Mononuclear cell (primary cell): ENCODE results near the gene GPER1. TPM values are rescaled to one million over a fixed set of nuclear protein-coding genes. Genes with fewer than 3 reads are reported as not detected.
"Not testable (repeated sequence)": the region's sequence is repeated elsewhere in the genome, so short reads cannot be mapped to it uniquely, and the experiment has no call there.

Experiments used
- H3K27me3 ChIP-seq: 2 replicates; pipeline ENCODE4 v1.6.0; 2011; ENCODE audit warnings: low read length, control low read depth; ENCODE audit not compliant: insufficient read depth
- H3K4me1 ChIP-seq: 2 replicates; pipeline ENCODE4 v1.5.1; 2011; ENCODE audit warnings: mild to moderate bottlenecking, low read length, control low read depth; ENCODE audit not compliant: insufficient read depth
- H3K4me3 ChIP-seq: 2 replicates; pipeline ENCODE4 v1.5.1; 2011; ENCODE audit warnings: mild to moderate bottlenecking, low read length, moderate library complexity
- H3K9me3 ChIP-seq: 2 replicates; pipeline ENCODE4 v1.5.1; 2011; ENCODE audit warnings: low read depth, mild to moderate bottlenecking, control low read depth, low read length
- total RNA-seq: library from RNA; depleted of rRNA; stranded (reverse); fragments of >200 nt; gene quantifications from one replicate; pipeline ENCODE4 v1.2.3, GENCODE V29; 2012

The GPER1 gene
- total RNA-seq, 1 donor: 0.42 TPM

DNA sequence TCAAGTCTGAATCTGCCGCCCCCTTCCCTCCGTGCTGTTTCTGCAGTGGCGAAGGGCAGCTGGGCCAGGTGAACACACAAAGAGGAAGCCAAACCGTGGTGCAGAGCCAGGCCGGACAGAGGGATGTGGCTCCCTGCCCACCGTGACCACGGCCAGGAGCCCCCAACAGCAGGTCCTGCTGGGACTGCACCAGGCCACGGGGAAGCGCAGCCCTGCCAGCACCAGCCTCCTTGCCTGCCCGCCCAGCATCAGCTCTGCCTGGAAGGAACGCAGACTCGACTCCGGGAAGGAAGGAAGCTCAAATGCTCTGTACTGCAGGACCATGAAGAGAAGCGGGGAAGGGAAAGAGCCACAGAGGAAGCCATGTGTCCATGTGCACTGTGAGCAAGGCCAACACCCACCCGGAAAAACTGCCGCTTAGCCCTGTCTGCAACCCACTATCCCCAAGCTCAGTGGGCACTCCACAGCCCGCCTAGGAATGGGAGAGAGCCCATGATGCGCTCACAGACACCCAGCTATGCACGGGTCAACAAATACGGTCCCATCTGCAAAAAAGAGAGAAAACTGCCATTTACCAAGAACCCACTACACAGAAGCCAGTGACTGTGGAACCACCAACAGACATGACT, 19.0 kb downstream of the GPER1 start:
- H3K27me3 ChIP-seq: no peaks in the 10 kb centered on the region
- H3K9me3 ChIP-seq: no peaks in the 10 kb centered on the region
- no peaks in the 10 kb centered on the region for H3K4me1 ChIP-seq
- H3K4me3 ChIP-seq: no peak overlapping the region

DNA sequence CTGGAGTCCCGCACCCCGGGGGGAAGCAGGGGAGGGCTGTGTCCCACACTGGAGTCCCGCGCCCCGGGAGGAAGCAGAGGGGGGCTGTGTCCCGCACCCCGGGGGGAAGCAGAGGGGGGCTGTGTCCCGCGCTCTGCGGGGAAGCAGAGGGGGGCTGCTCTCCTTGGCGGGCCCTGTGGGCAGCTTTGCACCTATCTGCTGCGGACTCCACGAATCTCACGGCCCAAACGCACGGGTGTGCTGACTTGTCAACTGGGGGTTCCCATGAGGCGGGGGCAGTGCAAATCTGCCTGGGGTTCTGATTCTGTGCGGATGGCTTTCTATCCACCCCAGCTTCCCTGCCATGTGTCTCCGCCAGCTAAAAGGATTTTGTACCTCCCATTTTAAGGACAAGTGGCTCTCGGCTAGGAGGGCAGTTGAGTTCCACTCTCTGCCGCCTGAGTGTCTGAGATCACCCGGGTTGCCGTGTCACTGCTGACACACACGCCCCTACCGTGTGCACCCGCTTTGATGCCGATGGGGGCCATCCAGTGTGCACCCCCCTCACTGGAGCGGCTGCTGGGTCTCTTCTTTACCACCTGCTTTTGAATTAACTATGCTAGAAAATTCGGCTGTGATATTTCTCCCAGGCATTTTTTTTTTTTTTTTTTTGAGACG, 20.5 kb downstream of the GPER1 start:
- no peaks in the 10 kb centered on the region for H3K9me3 ChIP-seq
- no peak overlapping the region for H3K4me3 ChIP-seq
- H3K27me3 ChIP-seq: no peaks in the 10 kb centered on the region

DNA sequence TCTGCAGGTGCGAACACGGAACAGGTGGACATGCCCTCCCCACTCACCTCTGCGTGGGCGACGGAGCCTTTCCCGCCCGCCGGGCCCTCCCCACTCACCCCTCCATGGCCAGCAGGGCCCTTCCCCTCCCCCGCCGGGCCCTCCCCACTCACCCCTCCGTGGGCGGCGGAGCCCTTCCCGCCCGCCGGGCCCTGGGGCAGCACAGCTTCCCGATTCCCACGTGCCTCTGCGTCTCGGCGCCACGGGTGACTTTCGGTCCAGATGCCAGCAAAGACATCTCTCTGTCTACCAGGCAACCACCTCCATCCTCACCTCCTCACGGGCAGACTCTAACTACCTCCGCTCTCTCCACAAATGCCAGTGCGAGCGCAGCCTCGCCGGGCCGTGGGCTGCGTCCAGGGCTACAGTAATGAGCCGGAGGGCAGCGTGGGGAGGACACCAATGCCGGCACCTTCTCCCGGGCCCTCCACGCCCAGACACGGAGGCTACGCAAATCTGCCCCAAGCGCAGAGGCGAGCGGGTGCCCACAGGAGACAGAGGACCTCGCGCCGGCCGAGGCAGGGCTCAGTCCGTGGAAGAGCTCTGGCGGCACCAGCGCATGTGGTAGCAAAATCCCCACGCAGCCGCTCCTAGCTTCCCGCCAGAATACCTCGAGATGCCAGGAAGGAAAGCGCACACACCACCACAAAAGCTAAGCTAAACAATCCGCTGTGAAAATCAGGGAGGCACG, 21.8 kb downstream of the GPER1 start:
- H3K4me3 ChIP-seq: no peak overlapping the region
- no peaks in the 10 kb centered on the region for H3K9me3 ChIP-seq
- H3K4me1 ChIP-seq: no peaks in the 10 kb centered on the region
- H3K27me3 ChIP-seq: no peaks in the 10 kb centered on the region

More for the DNA sequence above, 20.5 kb downstream of the GPER1 start:
- H3K4me1 ChIP-seq: no peaks in the 10 kb centered on the region

DNA sequence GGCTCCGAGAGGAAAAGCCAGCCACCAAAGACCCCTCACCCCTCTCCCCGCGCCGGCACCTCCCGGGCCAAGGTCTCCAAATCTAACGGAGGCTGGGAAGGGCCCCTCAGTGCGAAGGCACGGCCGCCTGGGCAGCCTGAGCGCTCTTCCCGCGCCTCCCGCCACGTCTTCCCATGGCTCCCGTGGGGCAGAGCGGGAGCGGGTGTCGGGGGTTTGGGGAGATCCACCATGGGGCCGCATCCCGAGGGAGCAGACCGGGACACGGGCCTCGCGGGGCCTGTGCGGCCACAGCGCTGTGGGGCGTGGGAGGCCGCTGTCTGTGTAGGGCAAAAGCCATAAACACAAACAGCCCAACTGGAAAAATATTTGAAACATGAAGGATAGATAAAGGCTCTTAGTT, 22.4 kb downstream of the GPER1 start:
- Histone ChIP-seq H3K4me1 (no peaks in the 10 kb centered on the region), H3K9me3 (no peaks in the 10 kb centered on the region), H3K4me3 (no peak overlapping the region), H3K27me3 (no peaks in the 10 kb centered on the region)

DNA sequence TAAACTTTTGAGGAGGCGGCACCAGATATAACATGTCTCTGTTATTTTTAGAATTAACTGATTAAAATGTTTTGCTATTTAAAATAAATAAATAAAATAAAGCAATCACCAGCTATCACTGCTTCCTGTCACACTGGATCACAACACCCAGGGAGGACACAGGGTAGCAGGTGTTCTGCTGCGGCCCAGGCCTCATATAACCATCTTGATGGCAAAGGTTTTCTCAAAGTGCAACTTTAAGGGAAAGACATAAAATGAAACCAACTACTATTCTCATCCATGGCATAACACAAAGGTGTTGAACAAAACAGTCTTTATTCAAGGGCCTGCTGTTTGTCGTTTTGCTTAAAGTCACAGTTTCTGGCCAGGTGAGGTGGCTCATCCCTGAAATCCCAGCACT, 23.2 kb downstream of the GPER1 start:
- Histone ChIP-seq H3K4me1 (no peaks in the 10 kb centered on the region), H3K27me3 (no peaks in the 10 kb centered on the region), H3K9me3 (no peaks in the 10 kb centered on the region), H3K4me3 (no peak overlapping the region)

DNA sequence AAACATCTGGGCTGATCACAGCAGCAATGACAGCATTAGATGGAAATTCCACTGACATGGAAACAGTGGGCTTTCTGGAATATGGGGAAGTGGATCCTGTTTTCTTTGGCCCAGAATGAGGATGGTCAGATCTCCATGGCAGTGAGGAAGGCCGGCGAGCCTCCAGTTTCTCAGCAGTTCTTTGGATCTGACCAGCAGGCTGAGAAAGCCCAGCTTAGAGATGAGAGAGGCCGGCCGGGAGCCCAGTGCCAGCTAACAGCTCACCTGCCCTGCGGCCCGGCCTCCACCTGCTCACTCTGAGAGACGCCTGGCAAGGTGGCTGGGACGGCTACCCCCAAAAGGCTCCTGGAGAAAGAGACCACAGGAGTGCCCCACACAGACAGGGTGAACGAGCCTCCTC, 24.2 kb downstream of the GPER1 start:
- Histone ChIP-seq H3K9me3 (no peaks in the 10 kb centered on the region), H3K4me1 (no peaks in the 10 kb centered on the region), H3K4me3 (no peak overlapping the region), H3K27me3 (no peaks in the 10 kb centered on the region)

DNA sequence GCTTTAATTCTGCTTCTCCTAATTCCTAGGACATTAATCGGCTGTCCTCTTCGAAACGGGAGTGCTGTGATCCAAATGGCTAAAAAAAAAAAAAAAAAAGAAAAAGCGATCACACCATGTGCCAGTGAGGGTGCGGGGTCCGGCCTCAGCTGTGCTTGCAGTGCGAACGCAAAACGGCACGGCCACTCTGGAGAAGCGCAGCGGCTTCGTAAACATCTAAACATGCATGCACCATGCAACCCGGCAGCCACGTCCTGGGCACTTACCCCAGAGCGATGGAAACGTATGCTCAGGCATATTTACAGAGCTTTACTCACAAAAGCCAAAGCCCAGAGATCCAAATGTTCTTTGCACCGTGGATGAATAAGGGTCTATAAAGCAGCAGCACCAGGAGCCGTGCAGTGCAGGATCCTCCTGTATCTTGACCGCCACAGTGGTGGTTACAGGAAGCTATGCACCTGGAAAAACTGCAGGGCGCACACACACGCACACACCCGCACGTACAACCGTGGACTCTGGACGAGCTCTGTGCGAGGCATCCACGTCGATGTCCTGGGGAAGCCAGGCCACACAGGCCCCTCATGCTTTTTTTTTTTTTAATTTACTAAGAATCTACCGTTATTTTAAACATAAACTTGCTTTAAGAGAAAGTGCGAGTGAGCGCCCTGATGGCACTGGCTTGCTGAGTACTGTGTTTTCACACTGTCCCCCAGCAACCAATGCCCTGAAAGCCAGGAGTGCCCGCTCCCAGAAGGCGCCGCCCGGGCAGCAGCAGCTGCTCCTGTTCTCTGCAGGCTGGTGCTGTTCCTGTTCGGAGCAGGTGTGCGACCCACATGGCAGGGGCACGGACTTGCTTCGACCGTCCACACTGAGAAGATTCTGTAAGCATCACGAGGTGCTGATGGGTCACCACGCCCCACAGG, 25.0 kb downstream of the GPER1 start:
- Histone ChIP-seq H3K9me3 (no peaks in the 10 kb centered on the region), H3K4me1 (no peaks in the 10 kb centered on the region), H3K27me3 (no peaks in the 10 kb centered on the region), H3K4me3 (no peak overlapping the region)

DNA sequence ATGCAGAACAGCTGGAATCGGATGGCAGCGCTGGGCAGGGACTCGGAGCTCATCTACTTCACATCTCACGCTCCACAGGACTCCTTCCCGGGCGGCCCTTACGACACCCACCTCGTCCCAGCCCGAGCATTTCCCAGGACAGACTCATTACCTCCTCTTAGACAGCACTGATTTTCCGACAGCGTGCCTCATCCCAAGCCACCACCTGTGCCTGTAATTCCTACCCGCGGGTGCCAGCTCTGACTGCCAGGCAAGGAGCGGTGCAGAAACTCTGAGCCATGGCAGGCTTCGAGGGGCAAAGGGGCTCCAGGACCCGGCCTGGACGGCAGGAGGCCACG, 25.6 kb downstream of the GPER1 start:
- Histone ChIP-seq H3K4me1 (no peaks in the 10 kb centered on the region), H3K27me3 (no peaks in the 10 kb centered on the region), H3K9me3 (no peaks in the 10 kb centered on the region), H3K4me3 (no peak overlapping the region)

DNA sequence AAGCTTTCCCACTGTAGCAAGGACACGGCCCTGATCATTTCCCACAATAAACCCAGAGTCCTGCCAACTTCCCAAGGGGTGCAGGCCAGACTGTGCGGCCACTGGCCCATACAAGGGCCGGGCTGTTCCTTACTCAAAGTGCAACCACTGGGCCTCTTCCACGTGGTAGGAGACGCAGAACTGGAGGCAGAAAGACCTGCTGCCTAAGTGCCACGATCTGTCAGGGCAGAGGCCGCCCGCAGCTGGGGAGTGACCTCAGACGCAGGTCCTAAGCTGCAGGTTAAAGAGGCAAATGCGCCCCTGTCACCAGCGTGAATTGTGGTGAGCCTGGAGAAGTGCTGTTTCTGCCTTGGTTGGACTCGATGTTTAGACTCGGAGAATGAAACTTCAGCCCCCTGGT, 26.2 kb downstream of the GPER1 start:
- Histone ChIP-seq H3K4me3 (no peak overlapping the region), H3K4me1 (no peaks in the 10 kb centered on the region), H3K27me3 (no peaks in the 10 kb centered on the region), H3K9me3 (no peaks in the 10 kb centered on the region)

DNA sequence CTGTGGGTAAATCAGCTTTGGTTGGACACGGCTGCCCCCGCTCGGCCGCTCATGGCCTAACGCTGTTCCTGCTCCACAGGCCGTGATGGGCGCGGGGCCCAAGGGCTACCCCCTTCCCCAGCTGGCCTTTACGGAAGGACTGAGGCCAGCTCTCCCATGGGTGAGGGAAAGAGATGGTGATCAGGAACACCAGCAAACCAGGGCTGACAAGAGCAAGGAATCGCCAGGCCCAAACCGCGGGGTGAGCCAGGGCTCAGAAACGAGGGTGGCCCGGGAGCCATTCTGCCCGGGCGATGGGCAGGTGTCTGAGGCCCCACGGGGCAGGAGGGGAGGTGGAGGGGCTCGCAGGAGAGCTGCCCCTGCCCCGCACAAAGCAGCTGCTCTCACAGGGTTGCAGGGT, 26.6 kb downstream of the GPER1 start:
- H3K9me3 ChIP-seq: no peaks in the 10 kb centered on the region
- no peak overlapping the region for H3K4me3 ChIP-seq
- no peaks in the 10 kb centered on the region for H3K4me1 ChIP-seq
- H3K27me3 ChIP-seq: no peaks in the 10 kb centered on the region

DNA sequence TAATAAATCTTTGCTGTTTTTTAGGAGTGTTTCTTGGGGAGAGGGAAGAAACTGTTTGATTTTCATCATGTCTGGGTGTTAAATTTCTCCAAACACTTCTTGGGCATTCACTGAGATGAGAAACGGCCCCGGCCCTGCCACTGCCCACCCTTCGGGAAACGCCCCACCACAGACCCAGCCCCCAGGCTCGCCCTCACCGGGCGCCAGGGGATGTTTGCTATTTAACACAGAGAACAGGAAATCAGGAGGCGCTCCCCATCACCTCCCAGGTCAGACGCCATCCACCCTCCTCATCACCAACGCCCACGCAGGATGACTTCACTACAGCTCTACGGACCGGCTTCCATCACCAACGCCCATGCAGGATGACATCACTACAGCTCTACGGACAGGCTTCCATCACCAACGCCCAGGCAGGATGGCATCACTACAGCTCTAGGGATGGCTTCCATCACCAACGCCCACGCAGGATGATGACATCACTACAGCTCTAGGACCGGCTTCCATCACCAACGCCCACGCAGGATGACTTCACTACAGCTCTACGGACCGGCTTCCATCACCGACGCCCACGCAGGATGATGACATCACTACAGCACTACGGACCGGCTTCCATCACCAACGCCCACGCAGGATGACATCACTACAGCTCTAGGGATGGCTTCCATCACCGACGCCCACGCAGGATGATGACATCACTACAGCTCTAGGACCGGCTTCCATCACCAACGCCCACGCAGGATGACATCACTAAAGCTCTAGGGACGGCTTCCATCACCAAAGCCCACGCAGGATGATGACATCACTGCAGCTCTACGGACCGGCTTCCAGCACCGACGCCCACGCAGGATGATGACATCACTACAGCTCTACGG, 27.5 kb downstream of the GPER1 start:
- not testable (repeated sequence) for H3K27me3 ChIP-seq, H3K4me1 ChIP-seq, H3K4me3 ChIP-seq, H3K9me3 ChIP-seq

DNA sequence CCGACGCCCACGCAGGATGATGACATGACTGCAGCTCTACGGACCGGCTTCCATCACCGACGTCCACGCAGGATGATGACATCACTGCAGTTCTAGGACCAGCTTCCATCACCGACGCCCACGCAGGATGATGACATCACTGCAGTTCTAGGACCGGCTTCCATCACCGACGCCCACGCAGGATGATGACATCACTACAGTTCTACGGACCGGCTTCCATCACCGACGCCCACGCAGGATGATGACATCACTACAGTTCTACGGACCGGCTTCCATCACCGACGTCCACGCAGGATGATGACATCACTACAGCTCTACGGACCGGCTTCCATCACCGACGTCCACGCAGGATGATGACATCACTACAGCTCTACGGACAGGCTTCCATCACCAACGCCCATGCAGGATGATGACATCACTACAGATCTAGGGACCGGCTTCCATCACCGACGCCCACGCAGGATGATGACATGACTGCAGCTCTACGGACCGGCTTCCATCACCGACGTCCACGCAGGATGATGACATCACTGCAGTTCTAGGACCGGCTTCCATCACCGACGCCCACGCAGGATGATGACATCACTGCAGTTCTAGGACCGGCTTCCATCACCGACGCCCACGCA, 28.6 kb downstream of the GPER1 start:
- not testable (repeated sequence) for H3K27me3 ChIP-seq, H3K4me3 ChIP-seq, H3K4me1 ChIP-seq, H3K9me3 ChIP-seq

DNA sequence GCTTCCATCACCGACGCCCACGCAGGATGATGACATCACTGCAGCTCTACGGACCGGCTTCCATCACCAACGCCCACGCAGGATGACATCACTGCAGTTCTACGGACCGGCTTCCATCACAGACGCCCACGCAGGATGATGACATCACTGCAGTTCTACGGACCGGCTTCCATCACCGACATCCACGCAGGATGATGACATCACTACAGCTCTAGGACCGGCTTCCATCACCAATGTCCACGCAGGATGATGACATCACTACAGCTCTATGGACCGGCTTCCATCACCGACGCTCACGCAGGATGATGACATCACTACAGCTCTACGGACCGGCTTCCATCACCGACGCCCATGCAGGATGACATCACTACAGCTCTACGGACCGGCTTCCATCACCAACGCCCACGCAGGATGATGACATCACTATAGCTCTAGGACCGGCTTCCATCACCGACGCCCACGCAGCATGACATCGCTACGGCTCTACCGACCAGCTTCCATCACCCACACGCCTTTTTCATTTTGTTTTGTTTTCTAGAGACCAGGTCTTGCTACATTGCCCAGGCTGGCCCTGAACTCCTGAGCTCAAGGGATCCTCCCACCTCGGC, 29.5 kb downstream of the GPER1 start:
- no peaks in the 10 kb centered on the region for H3K9me3 ChIP-seq
- no peak overlapping the region for H3K4me3 ChIP-seq
- H3K27me3 ChIP-seq: no peaks in the 10 kb centered on the region
- H3K4me1 ChIP-seq: no peaks in the 10 kb centered on the region

DNA sequence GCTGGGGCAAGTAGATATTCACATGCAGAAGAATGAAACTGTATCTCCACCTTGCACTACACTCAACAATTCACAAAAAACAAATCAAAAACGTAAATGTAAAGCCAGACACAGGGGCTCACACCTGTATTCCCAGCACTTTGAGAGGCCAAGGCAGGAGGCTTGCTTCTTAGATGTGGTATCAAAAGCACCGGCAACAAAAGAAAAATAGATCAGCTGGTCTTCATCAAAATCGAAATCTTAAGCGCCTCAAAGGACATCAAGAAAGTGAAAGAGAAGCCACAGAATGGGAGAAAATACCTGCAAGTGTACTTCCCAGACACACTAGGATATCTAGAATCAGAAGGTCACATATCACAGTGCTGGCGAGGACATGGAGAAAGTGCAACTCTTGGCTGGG, 31.3 kb downstream of the GPER1 start:
- Histone ChIP-seq H3K4me3 (no peak overlapping the region), H3K27me3 (no peaks in the 10 kb centered on the region), H3K4me1 (no peaks in the 10 kb centered on the region), H3K9me3 (no peaks in the 10 kb centered on the region)
